Lung microvascular endothelial cell (primary cell): ENCODE results near the gene SBSN. TPM values are rescaled to one million over a fixed set of nuclear protein-coding genes. Genes with fewer than 3 reads are reported as not detected.

Experiments used
- DNase-seq, 2 donors: peaks; one replicate each; pipeline versions ENCODE4 v3.0.0 to v3.0.0-alpha.2; 2010; ENCODE audit warnings: low read depth in 2 of 2
- total RNA-seq: library from RNA; depleted of rRNA; stranded (reverse); fragments of >200 nt; gene quantifications from 2 replicates; pipeline ENCODE4 v1.2.1, GENCODE V29; 2014

Gene SBSN, protein sequence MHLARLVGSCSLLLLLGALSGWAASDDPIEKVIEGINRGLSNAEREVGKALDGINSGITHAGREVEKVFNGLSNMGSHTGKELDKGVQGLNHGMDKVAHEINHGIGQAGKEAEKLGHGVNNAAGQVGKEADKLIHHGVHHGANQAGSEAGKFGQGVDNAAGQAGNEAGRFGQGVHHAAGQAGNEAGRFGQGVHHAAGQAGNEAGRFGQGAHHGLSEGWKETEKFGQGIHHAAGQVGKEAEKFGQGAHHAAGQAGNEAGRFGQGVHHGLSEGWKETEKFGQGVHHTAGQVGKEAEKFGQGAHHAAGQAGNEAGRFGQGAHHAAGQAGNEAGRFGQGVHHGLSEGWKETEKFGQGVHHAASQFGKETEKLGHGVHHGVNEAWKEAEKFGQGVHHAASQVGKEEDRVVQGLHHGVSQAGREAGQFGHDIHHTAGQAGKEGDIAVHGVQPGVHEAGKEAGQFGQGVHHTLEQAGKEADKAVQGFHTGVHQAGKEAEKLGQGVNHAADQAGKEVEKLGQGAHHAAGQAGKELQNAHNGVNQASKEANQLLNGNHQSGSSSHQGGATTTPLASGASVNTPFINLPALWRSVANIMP
- not detected in 2 replicates for total RNA-seq

DNA sequence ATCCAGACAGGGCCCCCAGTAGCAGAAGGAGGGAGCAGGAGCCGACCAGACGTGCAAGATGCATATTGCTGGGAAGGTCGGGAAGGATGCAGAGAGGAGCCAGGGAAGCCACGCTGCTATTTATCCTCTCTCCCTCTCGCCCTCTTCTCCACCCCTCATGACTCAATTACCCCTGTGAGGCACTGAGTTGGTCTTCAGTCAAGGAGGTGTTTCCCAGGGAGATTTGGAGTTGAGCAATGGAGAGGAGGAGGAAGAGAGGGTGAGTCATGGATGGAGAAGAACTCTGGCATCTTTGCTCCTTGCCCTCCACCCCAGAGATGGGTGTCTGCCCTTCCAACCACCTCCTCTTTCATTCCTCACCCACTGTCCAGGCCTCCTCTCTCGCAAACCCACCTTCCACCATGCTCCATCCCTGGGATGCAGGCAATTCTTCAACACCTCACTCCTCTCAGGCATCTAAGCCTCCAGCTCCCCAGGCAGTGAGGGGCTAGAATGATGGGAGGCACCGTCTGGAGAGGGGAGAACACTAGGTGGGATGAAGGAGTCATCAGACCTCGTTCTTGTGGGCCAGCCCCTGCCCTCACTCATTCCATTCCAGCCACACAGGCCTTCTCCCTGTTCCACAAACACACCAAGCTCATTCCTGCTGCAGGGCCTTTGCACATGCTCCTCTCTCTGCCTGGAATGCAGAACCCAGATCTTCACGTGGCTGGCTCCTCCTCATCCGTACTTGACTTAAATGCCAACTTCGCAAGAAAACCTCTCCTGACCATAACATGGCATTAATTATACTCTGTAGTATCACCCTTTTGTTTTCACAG is at the start of gene SBSN:
Gene SBSN, minus strand, starts transcription at position 94 of the 821 bp plus-strand sequence. Its CDS starts 30 bp downstream, at position 64.
- DNase-seq: no peak

DNA sequence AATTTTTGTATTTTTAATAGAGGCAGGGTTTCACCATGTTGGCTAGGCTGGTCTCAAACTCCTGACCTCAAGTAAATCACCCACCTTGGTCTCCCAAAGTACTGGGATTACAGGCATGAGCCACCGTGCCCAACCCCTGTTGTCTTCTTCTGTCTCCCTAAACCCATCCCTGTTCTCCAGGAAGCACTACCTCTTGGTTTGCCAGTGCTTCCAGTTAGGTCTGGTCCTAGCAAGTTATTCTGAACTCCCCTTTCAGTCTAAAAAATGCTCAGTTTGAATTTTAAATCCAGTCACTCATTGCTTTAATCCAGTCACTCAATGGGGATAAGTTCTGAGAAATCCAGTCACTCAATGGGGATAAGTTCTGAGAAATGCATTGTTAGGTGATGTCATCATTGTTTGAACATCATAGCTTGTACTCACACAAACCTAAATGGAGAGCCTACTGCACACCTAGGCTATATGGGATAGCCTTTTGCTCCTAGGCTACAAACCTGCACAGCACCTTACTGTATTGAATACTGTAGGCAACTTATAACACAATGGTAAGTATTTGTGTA is 43.4 kb upstream of the SBSN start:
- no peak for DNase-seq

DNA sequence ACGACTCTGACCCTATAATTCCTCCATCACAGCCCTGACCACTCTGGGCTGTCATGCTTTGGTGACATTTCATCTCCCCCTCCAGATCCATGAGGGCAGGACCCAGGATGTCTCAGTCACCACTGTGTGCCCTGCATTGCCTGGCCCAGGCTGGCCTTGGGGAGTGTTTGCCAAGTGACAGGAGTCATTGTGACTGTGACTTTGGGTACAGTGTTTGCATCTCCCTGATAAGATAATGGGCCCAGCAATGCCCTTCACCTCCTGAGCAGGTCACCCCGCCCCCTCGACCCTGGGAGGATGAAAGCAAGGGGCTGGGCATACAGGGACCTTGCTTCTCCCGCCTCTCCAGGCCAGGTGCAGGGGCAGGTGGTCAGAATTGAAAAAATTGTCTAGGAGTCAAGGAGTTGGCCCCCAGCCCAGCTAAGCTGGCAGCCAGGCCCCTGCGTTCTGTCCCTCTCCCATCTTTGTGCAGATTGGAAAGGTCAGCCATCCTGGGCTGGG is 41.2 kb upstream of the SBSN start:
- DNase-seq: no peak

DNA sequence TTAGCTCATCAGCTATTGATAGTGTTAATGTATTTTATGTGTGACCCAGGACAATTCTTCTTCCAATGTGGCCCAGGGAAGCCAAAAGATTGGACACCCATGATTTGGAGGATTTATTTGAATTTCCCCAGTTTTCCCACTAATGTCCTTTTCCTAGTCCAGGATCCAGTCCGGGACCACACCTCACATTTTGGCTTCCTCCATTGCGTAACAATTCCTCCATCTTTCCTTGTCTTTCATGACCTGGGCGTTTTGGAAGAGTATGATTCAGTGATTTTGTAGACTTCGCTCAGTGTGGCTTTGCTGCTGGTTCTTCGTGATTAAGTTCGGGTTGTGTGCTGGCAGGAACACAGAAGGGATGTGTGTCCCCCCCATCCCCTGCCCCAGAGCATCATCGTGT is 38.6 kb upstream of the SBSN start:
- no peak for DNase-seq

DNA sequence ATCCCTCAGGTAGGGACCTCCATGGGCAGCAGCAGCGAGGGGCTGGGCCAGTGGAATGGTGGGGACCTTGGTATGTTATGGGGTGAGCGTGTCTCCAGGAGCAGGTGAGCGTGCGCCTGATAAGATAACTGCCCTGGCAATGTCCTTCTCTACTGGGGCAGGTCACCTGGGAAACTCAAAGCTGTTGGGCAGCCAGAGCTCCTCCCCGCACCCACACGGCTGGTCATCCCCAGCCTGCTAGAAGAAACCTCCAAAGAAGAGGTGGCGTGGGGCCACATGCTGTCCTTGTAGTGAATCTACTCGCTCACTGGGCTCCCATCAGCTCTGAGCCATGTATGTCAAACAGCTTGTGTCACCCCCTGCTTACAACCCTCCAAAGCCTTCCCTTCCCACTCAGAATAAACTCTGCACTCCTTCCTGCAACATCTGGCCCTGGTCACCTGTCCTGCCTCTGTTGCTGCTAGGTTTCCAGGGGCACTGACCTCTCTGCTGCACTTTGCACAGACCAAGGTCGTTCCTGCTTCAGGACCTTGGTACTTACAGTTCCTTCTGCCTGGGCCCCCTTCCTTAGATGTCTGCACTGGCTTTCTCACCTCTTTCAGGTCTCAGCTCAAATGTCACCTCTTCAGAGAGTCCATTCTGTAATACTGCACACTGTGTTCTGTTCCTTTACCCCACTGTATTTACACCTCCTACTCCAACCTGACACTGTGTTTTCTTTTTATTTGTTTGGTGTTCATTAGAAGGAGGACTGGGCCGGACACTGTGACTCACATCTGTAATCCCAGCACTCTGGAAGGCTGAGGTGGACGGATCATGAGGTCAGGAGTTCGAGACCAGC is 37.1 kb upstream of the SBSN start:
- no peak for DNase-seq

DNA sequence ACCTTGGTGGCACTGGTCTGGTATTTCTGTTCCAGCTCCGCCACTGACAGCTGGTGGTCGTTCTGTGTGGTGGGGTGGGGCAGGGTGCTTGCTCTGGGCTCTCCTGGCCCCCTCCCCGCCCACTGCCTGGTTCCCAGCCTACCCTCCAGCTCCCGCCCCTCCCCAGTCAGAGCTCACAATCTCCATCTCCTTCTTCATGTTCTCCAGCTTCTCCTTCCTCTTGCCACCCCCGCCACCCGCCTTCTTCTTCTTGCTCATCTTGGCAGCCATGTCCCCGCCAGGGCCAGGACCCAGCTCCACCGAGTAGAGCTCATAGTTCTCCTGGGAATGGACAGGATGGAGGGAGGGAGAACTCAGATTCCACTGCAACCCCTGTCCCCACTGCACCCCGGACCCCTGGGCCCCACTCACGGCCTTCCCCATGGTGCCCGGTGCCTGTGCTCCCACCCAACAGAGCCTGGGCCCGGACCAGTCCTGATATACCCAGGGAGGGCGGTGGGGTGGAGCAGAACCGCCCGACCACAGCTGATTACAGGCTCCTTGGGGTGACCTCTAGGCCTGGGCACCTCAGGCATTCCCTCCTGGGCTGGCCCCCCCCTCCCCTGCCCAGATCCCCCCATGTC is 35.2 kb upstream of the SBSN start, which contains the start of gene ATP4A:
Gene ATP4A, minus strand, starts transcription at position 452 of the 623 bp plus-strand sequence. Its CDS starts 29 bp downstream, at position 423.
- DNase-seq: no peak

DNA sequence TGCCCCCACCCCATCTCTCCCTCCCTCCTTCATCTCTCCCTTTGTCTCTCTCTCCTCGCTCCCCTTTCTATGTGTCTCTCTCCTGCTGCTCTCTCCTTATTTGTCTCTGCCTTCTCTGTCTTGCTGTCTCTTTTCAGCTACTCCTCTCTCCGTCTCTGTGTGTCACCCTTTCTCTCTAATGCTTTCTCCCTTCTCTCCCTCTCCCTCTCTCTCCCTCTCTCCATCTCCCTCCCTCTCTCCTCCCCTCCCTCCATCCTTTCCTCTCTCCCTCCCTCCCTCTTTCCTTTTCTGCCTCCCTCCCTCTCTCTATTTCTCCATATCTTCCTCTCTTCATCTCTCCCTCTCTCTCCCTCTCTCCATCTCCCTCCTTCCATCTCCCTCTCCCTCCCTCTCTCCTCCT is 34.7 kb upstream of the SBSN start:
- no peak for DNase-seq

DNA sequence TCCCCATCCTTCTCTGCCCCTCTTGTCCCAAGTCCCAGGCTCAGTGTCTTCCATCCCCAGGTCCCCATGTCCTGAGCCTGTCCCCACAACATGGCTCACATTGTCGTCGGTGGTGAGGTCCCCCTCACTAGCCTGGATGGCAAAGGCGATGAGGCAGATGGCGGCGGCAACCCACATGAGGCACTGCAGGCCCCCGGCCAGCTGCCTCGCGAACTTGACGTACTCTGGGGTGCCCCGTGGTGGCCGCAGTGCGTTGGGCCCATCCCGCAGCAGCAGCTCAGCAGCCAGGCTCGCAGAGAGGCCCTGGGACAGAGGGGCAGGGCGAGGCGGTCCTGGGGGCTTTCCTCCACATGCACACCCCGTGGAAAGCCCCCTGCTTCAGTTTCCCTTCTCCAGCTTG is 34.2 kb upstream of the SBSN start:
- no peak for DNase-seq

DNA sequence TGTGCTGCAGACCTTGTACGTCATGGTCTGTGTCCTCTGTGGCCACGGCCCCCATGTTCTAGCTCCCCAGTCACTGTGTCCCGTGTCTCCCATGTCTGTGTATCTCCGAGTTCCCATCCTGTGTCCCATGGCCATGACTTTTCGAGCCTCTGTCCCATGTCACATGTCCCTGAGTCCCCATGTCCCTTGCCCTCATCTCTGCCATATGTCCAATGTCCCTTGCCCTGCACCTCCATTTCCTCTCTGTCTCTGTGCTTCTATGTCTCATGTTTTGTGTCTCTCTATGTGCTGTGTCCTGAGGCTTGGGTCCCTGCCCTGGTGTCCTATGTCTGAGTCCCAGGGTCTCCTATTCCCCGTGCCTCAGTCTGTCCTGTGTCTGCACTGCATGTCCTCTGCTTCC is 33.3 kb upstream of the SBSN start:
- no peak for DNase-seq

DNA sequence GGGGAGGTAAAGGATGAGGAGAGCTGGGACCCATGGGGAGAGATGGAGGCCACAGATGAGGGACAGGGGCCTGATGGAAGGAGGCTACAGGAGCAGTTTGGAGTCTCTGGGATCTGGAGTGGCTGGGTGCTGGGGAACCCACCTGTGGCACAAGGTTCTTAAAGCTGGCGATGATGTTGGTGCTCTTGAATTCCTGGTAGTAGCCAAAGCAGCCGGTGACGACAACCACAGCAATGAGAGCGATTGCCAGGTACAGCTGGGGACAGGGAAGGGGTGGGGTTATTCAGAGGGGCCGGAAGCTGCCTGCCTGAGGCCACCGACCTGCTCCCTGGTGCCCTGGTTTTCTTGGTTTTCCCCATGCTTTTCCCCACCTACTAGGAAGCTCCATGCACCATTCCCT is 32.6 kb upstream of the SBSN start:
- no peak for DNase-seq

DNA sequence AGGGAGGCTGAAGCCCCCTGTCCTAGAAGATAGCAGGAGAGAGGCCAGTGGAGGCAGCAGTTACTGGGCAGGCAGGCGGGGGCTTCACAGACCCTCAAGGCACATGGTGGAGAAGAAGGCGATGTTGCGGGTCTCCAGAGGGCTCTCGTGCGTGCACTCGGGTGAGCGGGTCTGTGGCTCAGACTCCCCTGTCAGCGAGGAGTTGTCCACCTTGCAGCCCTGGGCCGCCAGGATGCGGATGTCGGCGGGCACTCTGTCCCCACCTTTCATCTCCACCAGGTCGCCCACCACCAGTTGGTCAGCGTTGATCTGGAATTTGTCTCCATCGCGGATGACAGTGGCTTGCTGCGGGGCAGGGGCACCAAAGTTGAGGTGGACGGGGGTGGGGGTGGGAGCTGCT is 32.2 kb upstream of the SBSN start:
- DNase-seq: no peak

DNA sequence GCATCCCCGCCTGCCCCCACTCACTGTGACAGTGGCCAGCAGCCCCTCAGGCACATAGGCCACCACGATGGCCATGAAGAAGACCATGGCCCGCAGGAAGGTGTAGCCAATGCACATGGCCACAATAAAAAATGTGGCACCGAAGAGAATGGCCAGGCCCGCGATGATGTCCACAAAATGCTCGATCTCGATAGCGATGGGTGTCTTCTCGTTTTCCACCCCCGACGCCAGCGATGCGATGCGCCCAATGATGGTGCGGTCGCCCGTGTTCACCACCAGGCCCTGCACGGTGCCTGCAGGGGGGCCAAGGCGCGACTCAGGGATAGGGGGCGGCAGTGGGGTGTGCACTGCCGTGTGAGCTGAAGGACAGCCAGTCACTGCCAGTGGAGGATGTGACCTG is 31.7 kb upstream of the SBSN start:
- no peak for DNase-seq

DNA sequence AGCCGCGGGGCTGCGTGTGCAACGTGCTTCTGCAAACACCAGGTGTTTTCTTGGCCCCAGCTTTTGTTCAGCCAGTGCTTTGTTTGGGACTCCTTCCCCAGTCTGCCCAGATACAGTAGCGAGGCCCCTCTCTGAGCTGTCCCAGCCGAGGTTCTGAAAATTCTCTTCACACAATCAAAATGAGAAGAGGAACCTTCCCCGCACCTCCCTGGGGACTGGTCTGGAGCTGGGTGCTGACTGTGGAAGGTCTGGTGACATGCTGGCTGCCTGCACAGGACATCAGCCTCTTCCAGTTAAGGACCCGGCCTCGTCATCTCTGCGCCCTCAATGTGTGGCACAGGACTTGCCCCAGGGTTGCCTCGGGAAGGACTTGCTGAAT is 31.2 kb upstream of the SBSN start:
- no peak for DNase-seq

DNA sequence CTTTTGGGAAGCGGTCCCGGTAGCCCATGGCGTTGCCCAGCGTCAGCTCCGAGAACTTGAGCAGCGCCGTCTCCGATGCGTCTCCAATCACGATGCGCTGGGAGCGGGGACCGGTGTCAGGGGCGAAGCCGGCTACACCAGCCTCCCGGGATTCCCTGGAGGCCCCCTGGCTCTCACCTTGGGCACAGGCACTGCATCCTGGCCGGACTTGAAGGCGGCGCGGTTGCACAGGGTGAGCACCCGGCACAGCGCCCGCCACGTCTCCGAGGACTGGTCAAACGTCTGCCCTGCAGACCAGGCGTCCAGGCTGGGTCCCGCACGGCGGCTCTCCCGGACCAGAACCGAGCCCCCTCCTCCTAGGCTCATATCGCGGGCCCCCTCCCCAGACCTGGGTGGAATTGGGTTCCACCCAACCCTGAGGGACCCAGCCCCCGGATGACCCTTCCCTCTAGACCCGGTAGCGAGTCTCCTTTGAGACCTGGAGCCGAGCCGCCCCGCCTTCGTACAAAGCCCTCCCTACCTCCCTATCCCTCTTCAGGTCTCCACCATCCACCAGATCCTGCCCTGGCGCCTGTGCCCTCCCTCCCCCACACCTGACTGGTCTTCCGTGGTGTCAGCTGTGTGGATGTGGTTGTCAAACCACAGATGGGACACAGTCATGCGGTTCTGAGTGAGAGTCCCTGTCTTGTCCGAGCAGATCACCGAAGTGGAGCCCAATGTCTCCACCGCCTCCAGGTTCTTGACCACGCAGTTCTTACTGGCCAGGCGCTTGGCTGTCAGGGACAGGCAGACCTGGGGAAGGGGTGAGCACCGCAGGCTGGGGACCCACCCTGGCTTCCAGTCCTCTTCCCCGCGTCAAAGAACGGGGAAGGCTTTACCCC is 30.5 kb upstream of the SBSN start:
- no peak for DNase-seq

DNA sequence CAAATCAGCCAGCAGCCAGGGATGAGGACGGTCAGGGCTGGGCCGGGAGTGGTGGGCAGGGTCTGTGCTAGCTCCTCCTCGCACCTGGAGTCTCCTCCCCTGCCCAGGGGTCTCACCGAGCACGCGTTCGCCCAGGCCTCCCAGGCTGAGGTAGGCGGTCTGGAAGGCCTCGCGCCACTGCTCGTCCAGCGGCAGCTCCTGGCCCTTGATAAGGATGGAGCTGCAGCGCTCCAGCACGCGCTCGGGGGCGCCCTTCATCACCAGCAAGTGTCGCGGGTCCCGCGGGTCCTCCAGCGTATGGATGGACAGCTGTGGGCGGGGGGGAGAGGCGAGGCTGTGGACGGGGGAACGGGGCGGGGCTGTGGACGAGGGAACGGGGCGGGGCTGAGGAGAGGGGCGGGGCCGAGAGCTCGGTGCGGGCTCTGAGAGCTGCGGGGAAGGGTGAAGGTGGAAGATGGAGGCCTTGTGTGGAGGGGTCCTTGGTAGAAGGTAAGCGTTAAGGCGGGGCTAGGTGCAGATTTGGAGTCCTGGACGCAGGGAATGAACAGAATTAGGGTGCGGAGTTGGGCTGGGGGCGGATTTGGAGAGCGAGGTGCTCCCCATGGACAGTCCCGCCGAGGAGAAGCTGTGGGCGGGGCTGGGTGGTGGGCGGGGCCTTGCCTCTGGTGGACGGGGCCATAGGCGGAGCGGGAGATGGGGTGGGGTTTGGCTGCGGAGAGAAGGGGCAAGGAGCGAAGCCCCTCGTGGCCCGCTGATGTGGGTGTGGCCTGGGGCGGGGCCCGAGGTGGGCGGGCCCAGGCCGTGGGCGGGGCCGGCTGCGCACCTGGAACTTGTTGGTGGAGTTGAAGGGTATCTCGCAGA is 29.7 kb upstream of the SBSN start:
- peak; percentile 42 to 61 for DNase-seq

DNA sequence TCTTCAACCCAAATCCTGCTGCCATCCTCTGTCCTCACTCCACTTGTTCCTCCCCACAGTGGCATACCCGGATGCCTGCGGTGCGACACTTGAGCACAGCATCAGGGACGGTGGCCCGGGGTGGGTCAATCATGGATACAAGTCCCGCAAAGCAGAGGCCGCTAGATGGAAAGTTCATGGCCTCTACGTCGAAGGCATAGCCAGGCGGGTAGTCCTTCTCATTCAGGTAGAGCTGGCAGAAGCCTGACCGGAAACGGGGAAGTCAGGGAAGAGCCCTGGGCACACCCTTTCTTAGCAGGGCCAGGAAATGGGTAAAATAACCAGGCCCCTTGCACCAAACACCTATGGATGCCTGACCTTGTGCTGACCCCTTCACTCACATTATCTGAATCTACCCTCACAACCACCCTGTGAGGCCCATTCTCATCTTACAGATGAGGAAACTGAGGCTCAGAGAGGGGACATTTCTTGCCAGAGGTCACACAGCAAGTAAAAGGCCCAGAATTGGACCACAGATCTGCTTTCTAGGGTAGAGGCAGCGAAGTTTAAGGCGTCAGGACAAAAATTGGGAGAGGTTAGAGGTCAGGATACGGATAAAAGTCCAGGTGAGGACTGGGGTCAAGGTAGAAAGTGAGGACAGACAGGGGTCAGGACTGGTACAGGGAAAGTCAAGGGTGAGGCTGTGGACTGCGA is 28.9 kb upstream of the SBSN start:
- no peak for DNase-seq

DNA sequence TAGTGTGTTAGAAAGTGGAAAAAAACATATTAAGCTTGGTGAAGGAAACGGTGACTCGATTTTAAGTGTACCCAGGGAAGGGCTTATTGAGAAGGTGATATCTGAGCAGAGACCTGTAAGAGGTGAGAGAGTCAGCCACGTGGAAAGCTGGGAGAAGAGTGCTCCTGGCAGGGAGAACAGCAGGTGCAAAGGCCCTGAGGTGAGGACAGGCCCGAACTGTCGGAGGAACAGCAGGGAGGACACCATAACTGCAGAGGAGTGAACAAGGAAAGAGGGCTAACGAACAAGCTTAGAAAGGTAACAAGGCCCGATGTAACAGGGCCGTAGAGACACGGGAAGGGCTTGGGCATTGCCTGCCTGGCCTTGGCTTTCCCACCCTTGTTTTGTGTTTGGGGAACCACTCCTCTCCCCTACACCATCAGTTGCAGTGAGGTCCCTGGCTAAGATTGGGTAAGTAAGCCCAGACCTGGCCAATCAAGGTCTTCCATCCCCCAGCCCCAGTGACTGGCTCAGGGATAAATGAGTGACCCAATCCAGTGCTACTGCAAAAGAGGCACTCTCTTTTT is 28.0 kb upstream of the SBSN start:
- DNase-seq: no peak
